ENCODE results near the gene CAMKK2. TPM values are rescaled to one million over a fixed set of nuclear protein-coding genes. Genes with fewer than 3 reads are reported as not detected.

Gene CAMKK2
- total and polyA plus RNA-seq, 2 of the 4 experiments (the other 2 are of a cell fraction) = 15.2 to 24.7 TPM

- Histone ChIP-seq H3K4ac (ENCODE audit: low read depth, low read length) (no peak overlapping the region), H2AK5ac (ENCODE audit: low read depth, low read length) (no peak overlapping the region), H3K36me3 (ENCODE audit: control insufficient read depth, insufficient read depth, low read length) (no peaks in the 10 kb centered on the region), H2BK15ac (ENCODE audit: low read depth, low read length) (no peak overlapping the region), H3K56ac (ENCODE audit: extremely low read depth, insufficient read depth, low read length) (no peak overlapping the region), H3K27me3 (ENCODE audit: control insufficient read depth, insufficient read depth, low read length) (peaks cover 1% of the 10 kb centered on the region; the same call in 1 of the 2 replicates), H4K5ac (ENCODE audit: low read depth, low read length) (no peak overlapping the region), H4K91ac (ENCODE audit: insufficient read depth, low read depth, low read length) (no peak overlapping the region), H3K9me3 (ENCODE audit: control insufficient read depth, insufficient read depth, low read length) (no peaks in the 10 kb centered on the region), H3K27ac (ENCODE audit: insufficient read depth, low read length) (no peak overlapping the region), H3K4me2 (ENCODE audit: low read depth, low read length) (no peak overlapping the region), H3K9me1 (ENCODE audit: insufficient read depth, low read length) (no peaks in the 10 kb centered on the region), H3K23ac (ENCODE audit: low read depth, low read length) (no peak overlapping the region), H3K4me1 (ENCODE audit: control insufficient read depth, insufficient read depth, low read length) (peaks cover 2% of the 10 kb centered on the region; the same call in 1 of the 2 replicates), H2BK5ac (ENCODE audit: low read depth, low read length, poor library complexity, severe bottlenecking) (no peak overlapping the region), H2BK20ac (ENCODE audit: low read depth, low read length) (no peak overlapping the region), H2BK120ac (ENCODE audit: low read depth, low read length) (no peak overlapping the region), H4K20me1 (ENCODE audit: insufficient read depth, low read length) (no peaks in the 10 kb centered on the region), H2AFZ (replicated peaks; ENCODE audit: low read length, poor library complexity) (no peak overlapping the region), H3K4me3 (ENCODE audit: insufficient read depth, low read depth, low read length) (no peak overlapping the region), H4K8ac (ENCODE audit: low read depth in 2 of 2, low read length in 2 of 2) (no peak overlapping the region), H3K18ac (ENCODE audit: low read depth, low read length) (no peak overlapping the region), H2AK9ac (replicated peaks; ENCODE audit: low read depth, low read length, poor library complexity) (no peak overlapping the region), H3K79me1 (ENCODE audit: low read depth in 1 of 2, low read length in 2 of 2) (peaks cover 0 to 1% of the 10 kb centered on the region in 2 experiments; a peak in 3 of 4 replicates), H3K14ac (replicated peaks; ENCODE audit: low read depth, low read length) (no peak overlapping the region), H3K9ac (ENCODE audit: low read depth, low read length) (no peak overlapping the region)
- dilution Hi-C loops (cut with HindIII; ENCODE audit: low sequenced_read_pairs, unreplicated experiment) = no loop called here
- intact Hi-C loops (cut with micrococcal nuclease) = no loop called here
- ATAC-seq (ENCODE audit: low read depth) (no peak), DNase-seq (no peak)
- TF ChIP-seq SMC3 (IDR thresholded peaks at IDR 0.05; ENCODE audit: low read depth, low read length) (no peak), RCOR1 (IDR thresholded peaks at IDR 0.05; ENCODE audit: insufficient replicate concordance, low read length) (no peak), CEBPB (IDR thresholded peaks at IDR 0.05; ENCODE audit: low read depth, low read length) (no peak), NFE2L2 (IDR thresholded peaks at IDR 0.05; ENCODE audit: low read depth, low read length) (no peak), MAFK (IDR thresholded peaks at IDR 0.05; ENCODE audit: low read depth, low read length) (no peak), BHLHE40 (IDR thresholded peaks at IDR 0.05; ENCODE audit: low read depth, low read length) (no peak), RFX5 (IDR thresholded peaks at IDR 0.05; ENCODE audit: low read depth, low read length) (no peak), CTCF (conservative IDR thresholded peaks at IDR 0.05; ENCODE audit: low read depth, low read length) (no peak), RAD21 (IDR thresholded peaks at IDR 0.05; ENCODE audit: low read length) (no peak), MXI1 (IDR thresholded peaks at IDR 0.05; ENCODE audit: borderline replicate concordance, low read depth, low read length) (no peak), ELK1 (IDR thresholded peaks at IDR 0.05; ENCODE audit: borderline replicate concordance, low read depth, low read length) (no peak), MAZ (IDR thresholded peaks at IDR 0.05; ENCODE audit: borderline replicate concordance, low read depth, low read length) (no peak), CHD1 (IDR thresholded peaks at IDR 0.05; ENCODE audit: low read depth, low read length) (no peak), POLR2A (IDR thresholded peaks at IDR 0.05; ENCODE audit: low read depth, low read length) (no peak), FOS (IDR thresholded peaks at IDR 0.05; ENCODE audit: low read depth, low read length) (no peak), USF2 (IDR thresholded peaks at IDR 0.05; ENCODE audit: low read depth, low read length) (no peak)
- ChIA-PET POLR2A (ENCODE audit: unreplicated experiment) (interaction anchor here (0.6 kb wide), 1 partner anchor 1599 kb away, joined by 15 read pairs; no protein-coding TSS in a partner anchor), CTCF (no interaction called here)
- in situ Hi-C loops (cut with MboI; ENCODE audit: low sequenced_read_pairs) = no loop called here
- no TSS peak for BruUV-seq (replicated peaks)
- WGBS, 2 experiments (ENCODE audit: extremely low coverage in 2 of 2, insufficient read length in 1 of 2) = no CpG with 5 or more reads among the region's 7 CpGs
Observed at GRCh38 chr12:121205491-121205890, 91.0 kb downstream of the CAMKK2 start.
